MM.1S (cell line): ENCODE measurements around the gene SEMA4B.
A peak's percentile ranks its signal among the peaks of the same experiment; 100 is the strongest.

Source experiments
- DNase-seq: peaks from one replicate; pipeline ENCODE4 v3.0.0-alpha.2; 2015
- H2AFZ ChIP-seq: fragments of 300-600 bp; sonication (generic); 2 replicates; pipeline ENCODE4 v1.6.0; 2016; ENCODE audit warnings: antibody characterized with exemption, low read length
- H3F3A ChIP-seq: fragments of 300-600 bp; sonication (generic); 2 replicates; pipeline ENCODE4 v1.6.1; 2016; ENCODE audit warnings: mild to moderate bottlenecking, antibody characterized with exemption, low read length, moderate library complexity, mixed read lengths; ENCODE audit not compliant: insufficient read depth
- H3K27ac ChIP-seq: fragments of 300-600 bp; sonication (generic); 2 replicates; pipeline ENCODE4 v1.5.1; 2016; ENCODE audit warnings: mild to moderate bottlenecking, low read length
- H3K27me3 ChIP-seq: fragments of 300-600 bp; sonication (generic); replicated peaks from 2 replicates; pipeline ENCODE4 v1.6.0; 2016; ENCODE audit warnings: low read length; ENCODE audit not compliant: insufficient read depth
- H3K36me3 ChIP-seq: fragments of 300-600 bp; sonication (generic); replicated peaks from 2 replicates; pipeline ENCODE4 v1.6.1; 2016; ENCODE audit warnings: mild to moderate bottlenecking, low read length, mixed read lengths; ENCODE audit not compliant: insufficient read depth
- H3K4me1 ChIP-seq: fragments of 300-600 bp; sonication (generic); 2 replicates; pipeline ENCODE4 v1.6.1; 2016; ENCODE audit warnings: low read length, mixed read lengths
- H3K4me2 ChIP-seq: fragments of 300-600 bp; sonication (generic); 2 replicates; pipeline ENCODE4 v1.6.0; 2016; ENCODE audit warnings: low read depth, low read length
- H3K4me3 ChIP-seq: fragments of 300-600 bp; sonication (generic); 2 replicates; pipeline ENCODE4 v1.5.1; 2016; ENCODE audit warnings: low read length, mixed read lengths
- H3K79me2 ChIP-seq: fragments of 300-600 bp; sonication (generic); 2 replicates; pipeline ENCODE4 v1.6.1; 2016; ENCODE audit warnings: mixed run types, low read length, mixed read lengths
- H3K9ac ChIP-seq: fragments of 300-600 bp; sonication (generic); 2 replicates; pipeline ENCODE4 v1.6.1; 2016; ENCODE audit warnings: low read length, mixed read lengths
- H3K9me2 ChIP-seq: fragments of 300-600 bp; sonication (generic); replicated peaks from 2 replicates; pipeline ENCODE4 v1.6.1; 2016; ENCODE audit warnings: mild to moderate bottlenecking, low read length, mixed read lengths; ENCODE audit not compliant: insufficient read depth
- H3K9me3 ChIP-seq: fragments of 300-600 bp; sonication (generic); replicated peaks from 2 replicates; pipeline ENCODE4 v1.6.1; 2016; ENCODE audit warnings: mild to moderate bottlenecking, low read length, mixed read lengths; ENCODE audit not compliant: insufficient read depth
- H4K20me1 ChIP-seq: fragments of 300-600 bp; sonication (generic); 2 replicates; pipeline ENCODE4 v1.6.1; 2016; ENCODE audit warnings: mild to moderate bottlenecking, low read length, moderate library complexity, mixed read lengths; ENCODE audit not compliant: insufficient read depth
- CTCF ChIP-seq: fragments of 300-600 bp; sonication (generic); IDR thresholded peaks from 2 replicates; pipeline ENCODE4 v1.5.1; 2016; ENCODE audit warnings: antibody characterized with exemption, low read length, mixed read lengths
- EZH2 ChIP-seq: fragments of 300-600 bp; sonication (generic); optimal IDR thresholded peaks from 2 replicates; pipeline ENCODE3; 2017; ENCODE audit warnings: low read depth, mild to moderate bottlenecking, antibody characterized with exemption, low read length, mixed read lengths
- EZH2phosphoT487 ChIP-seq: fragments of 300-600 bp; sonication (generic); IDR thresholded peaks from 2 replicates; pipeline ENCODE4 v1.6.1; 2018; ENCODE audit warnings: antibody characterized with exemption, low read length

SEMA4B gene

GRCh38 chr15:90177012-90177411 lies 24.1 kb upstream of the SEMA4B start:
- no peak overlapping the region for H3K9ac ChIP-seq
- DNase-seq, result no peak
- no peaks in the 10 kb centered on the region for H3K9me3 ChIP-seq
- H3F3A ChIP-seq, result peaks cover 13% of the 10 kb centered on the region
- H2AFZ ChIP-seq, result no peak overlapping the region
- no peaks in the 10 kb centered on the region for H3K79me2 ChIP-seq
- H3K4me3 ChIP-seq, result no peak overlapping the region
- no peaks in the 10 kb centered on the region for H4K20me1 ChIP-seq
- no peaks in the 10 kb centered on the region for H3K9me2 ChIP-seq
- H3K27me3 ChIP-seq, result no peaks in the 10 kb centered on the region
- TF ChIP-seq EZH2 (no peak), EZH2phosphoT487 (no peak), CTCF (no peak)
- no peaks in the 10 kb centered on the region for H3K36me3 ChIP-seq
- H3K27ac ChIP-seq, result no peak overlapping the region
- no peak overlapping the region for H3K4me2 ChIP-seq
- H3K4me1 ChIP-seq, result peaks cover 16% of the 10 kb centered on the region

- peak overlapping the region; percentile 17; the same call in 1 of the 2 replicates for H3K4me3 ChIP-seq
- H3K27me3 ChIP-seq, result no peaks in the 10 kb centered on the region
- H2AFZ ChIP-seq, result peak overlapping the region; percentile 53
- no peaks in the 10 kb centered on the region for H4K20me1 ChIP-seq
- peaks cover 20% of the 10 kb centered on the region for H3K4me1 ChIP-seq
- H3K9me2 ChIP-seq, result no peaks in the 10 kb centered on the region
- H3K4me2 ChIP-seq, result peak overlapping the region; percentile 49
- no peaks in the 10 kb centered on the region for H3K36me3 ChIP-seq
- H3K27ac ChIP-seq, result peak overlapping the region; percentile 70; the same call in 1 of the 2 replicates
- peaks cover 22% of the 10 kb centered on the region for H3F3A ChIP-seq
- no peaks in the 10 kb centered on the region for H3K9me3 ChIP-seq
- peak; percentile 61 for DNase-seq
- no peaks in the 10 kb centered on the region for H3K79me2 ChIP-seq
- no peak for TF ChIP-seq CTCF
- TF ChIP-seq EZH2phosphoT487, result no peak
- no peak for TF ChIP-seq EZH2
- peak overlapping the region; percentile 13; the same call in 1 of the 2 replicates for H3K9ac ChIP-seq
These were observed 22.4 kb upstream of the SEMA4B start for GRCh38 chr15:90178468-90179435.

GRCh38 chr15:90181776-90182175 lies 19.4 kb upstream of the SEMA4B start:
- no peak for DNase-seq
- Histone ChIP-seq H3F3A (peaks cover 38% of the 10 kb centered on the region), H4K20me1 (no peaks in the 10 kb centered on the region), H3K79me2 (peaks cover 12% of the 10 kb centered on the region), H3K27ac (no peak overlapping the region), H3K36me3 (no peaks in the 10 kb centered on the region), H3K4me3 (no peak overlapping the region), H3K9me3 (no peaks in the 10 kb centered on the region), H2AFZ (no peak overlapping the region), H3K4me1 (peaks cover 28% of the 10 kb centered on the region), H3K4me2 (no peak overlapping the region), H3K9ac (no peak overlapping the region), H3K27me3 (no peaks in the 10 kb centered on the region), H3K9me2 (no peaks in the 10 kb centered on the region)
- TF ChIP-seq CTCF, result no peak
- no peak for TF ChIP-seq EZH2
- TF ChIP-seq EZH2phosphoT487, result no peak
